ENCODE measurements around the gene ITGA1.
"Not testable (repeated sequence)": the region's sequence is repeated elsewhere in the genome, so short reads cannot be mapped to it uniquely, and the experiment has no call there.

ITGA1 gene

DNA sequence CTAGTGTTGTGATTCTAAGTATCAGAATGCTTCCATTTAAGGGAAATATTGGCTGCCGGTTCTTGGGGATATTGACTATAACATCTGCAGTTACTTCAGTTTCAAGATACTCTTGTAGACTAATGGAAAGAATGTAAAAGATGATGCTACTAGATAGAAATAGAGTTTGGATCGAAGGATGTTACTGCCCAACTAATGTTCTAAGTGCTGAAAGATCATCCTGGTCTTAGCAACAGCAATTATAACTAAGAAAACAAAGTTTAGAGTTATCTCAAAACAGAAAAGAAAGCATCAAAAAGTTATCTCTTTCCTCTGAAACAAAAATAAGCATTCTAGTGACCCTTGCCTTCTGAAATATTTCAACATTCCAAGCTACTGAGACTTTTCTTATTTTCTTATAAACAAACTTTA is 49.9 kb downstream of the ITGA1 start:
- DNase-seq, result no peak

DNA sequence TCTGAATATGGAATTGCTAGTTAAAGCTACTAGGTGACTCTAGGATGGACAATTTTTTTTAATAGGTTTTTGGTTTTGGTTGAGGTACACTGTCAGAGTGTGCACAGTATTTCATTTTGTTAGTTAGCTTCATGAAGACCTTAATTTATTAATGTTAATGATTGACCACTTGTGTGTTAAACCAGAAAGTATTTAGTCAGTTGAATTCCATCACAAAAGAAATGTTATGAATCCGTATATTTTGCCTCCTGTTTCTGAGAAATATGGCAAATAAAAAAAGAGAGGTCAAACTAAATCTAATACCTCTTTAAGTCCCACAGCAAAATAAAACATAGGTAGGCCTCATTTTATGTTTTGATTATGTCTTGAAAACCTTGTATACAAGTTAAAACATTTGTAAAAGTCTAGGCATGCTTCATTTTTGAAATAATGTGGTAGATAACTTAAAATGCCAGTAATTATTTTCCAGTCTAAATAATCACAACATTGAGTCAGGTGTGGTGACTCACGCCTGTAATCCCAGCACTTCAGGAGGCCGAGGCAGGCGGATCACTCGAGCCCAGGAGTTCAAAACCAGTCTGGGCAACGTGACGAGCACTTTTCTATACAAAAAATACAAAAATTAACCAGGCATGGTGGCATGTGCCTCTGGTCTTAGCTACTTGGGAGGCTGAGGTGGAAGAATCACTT is 50.8 kb downstream of the ITGA1 start:
- no peak for DNase-seq

GRCh38 chr5:52839285-52839684 is 51.6 kb downstream of the ITGA1 start:
- no peak for DNase-seq

GRCh38 chr5:52840277-52841050 is 52.7 kb downstream of the ITGA1 start:
- DNase-seq, result no peak

DNA sequence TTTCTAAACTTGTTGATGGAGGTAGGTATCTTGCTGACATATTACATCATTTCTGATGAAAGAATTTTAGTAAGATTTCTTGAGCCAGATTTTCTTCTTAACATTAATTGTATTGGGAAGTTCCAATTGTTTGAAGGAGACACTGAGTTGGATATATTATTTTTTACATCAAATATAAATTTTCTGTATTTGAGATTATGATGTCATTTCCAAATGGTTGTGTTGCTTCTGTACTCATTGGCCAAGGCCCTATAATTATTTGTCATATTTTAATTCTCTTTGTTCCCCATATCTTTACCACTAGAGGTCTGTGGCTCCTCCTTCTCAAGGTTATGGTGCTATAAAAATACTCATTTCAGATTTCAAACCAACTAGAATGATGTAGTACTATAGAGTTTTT is 53.4 kb downstream of the ITGA1 start:
- DNase-seq, result no peak

DNA sequence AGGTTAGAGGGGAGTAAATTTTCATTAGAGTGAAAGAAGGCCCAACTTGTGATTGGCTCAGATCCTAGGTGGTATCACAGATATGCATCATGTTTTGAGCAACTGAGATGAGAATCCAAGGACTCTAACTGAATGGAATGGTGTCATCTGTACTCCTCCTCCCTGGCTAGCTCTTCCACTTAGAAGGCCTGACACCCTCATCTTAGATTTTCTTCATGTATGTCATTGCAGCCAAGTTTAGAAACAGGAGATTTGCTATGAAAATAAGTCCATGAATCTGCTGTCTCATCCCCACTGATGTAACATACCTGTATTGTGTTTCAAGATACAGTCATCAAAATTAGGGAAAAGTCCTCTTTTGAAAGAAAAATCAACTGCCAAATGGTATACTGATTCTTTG is 54.4 kb downstream of the ITGA1 start:
- DNase-seq, result no peak

- no peak for DNase-seq
These were observed 57.2 kb downstream of the ITGA1 start for GRCh38 chr5:52844885-52845284.

- no peak for DNase-seq
These were observed 58.6 kb downstream of the ITGA1 start for GRCh38 chr5:52846182-52846842.

GRCh38 chr5:52848688-52849087 is 61.0 kb downstream of the ITGA1 start:
- DNase-seq, result not testable (repeated sequence)

GRCh38 chr5:52849544-52849943 is 61.8 kb downstream of the ITGA1 start:
- no peak for DNase-seq

DNA sequence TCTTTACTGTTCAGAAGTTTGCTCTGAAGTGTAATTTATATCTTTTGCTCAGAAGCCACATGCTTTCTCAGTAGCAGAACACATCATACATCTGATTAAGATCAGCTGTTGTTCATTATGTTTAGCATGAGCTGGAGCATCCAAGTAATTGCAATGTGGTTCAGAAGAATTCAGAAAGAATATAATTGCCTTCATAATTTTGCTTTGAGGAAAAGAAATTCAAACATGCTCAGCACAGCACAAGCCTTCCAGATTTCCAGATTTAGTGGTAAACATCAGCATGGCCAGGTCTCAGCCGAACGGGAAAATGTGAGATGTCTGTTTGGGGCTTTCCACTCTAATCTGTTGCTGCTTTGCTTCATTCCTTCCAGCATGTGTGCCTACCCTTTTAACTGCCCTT is 65.9 kb downstream of the ITGA1 start:
- no peak for DNase-seq

DNA sequence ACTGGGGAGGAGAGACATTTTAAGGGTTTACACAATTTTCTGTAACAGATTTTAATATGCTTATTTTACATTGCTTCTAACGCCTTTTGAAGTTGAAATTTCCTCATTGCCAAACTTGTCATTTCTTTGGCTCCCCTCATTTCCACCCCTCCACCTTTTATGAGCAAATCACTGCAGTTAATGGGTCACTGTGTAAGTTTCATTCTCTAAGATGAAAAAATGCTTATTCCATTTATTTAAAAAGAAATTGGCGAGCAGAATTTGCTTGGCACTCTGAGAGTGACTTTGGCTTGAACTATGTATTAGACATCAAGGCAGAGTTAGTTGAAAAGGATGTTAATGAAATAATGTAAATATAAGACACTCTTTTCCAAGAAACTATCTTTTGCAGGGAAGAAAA is 66.6 kb downstream of the ITGA1 start:
- DNase-seq, result no peak

DNA sequence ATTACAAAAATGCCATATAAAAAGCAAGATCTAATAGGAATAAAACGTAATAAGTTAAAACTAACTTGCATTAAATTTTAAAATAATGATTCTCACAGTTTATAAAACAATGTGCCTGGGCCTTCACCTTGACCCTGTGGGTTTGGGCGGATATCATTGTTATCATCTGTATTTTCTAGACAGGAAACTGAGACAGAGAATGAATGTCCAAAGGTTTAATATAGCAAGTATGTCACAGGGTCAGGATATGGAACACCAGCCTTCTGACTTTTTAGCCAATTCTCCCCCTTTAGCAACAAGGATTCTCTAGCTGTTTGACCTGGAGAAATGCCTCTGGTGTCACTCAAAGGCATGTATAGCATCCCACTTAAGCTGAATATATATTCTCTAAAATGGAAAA is 67.2 kb downstream of the ITGA1 start:
- no peak for DNase-seq

DNA sequence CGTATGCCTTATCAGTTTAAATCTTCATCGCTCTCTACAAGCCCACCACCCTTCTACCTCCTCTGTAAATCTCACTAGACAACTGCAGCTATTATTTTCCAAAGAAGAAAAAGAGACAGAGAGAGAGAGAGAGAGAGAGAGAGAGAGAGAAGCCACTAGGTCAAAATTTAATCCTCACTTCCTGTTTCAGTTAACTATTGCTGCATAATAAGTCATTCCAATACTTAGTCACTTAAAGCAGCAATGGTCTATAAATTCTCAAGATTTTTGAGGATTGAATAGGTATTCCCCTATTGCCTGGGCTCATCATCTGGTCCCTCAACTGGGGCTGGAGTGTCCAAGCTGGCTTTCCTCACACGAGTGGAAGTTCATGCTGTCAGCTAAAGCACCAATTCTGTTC is 68.8 kb downstream of the ITGA1 start:
- no peak for DNase-seq

GRCh38 chr5:52859628-52860027 is 71.9 kb downstream of the ITGA1 start:
- no peak for DNase-seq

DNA sequence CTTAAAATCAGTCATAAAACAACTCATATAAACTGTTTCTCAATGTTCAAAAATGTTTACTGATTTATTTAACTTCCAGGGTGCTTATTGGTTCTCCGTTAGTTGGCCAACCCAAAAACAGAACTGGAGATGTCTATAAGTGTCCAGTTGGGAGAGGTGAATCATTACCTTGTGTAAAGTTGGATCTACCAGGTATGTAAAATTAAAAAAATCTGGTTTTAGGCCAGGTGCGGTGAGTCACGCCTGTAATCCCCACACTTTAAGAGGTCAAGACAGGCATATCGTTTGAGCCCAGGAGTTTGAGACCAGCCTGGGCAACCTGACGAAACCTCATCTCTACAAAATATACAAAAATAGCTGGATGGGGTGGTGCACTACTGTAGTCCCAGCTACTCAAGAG is 73.7 kb downstream of the ITGA1 start:
- DNase-seq, result no peak

DNA sequence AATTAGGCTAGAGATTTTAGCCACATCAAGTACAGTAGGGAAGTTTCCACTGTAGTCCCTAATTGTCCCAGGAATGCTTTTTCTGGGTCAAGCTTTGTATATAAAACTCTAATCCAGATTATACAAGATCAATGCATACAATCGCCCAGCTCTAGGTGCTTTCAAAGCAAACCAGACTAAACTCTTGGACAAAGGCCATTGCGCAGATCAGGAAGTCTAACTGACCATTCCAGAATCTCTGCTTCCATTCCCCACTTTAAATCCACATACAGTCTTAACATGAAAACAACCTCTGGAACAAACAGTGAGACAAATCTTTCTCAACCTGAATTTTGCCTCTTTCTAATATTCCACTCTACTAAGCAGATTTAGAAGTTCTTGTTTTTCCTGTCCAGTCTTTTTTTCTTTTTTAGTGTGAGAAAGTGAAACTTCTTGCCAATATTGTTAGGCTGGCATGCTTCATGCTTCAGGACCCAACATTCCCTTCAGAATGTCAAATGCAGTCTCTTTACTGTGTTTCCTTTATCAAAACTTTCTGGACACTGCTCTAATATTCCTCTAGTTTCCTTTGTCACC is 76.1 kb downstream of the ITGA1 start:
- DNase-seq, result no peak

DNA sequence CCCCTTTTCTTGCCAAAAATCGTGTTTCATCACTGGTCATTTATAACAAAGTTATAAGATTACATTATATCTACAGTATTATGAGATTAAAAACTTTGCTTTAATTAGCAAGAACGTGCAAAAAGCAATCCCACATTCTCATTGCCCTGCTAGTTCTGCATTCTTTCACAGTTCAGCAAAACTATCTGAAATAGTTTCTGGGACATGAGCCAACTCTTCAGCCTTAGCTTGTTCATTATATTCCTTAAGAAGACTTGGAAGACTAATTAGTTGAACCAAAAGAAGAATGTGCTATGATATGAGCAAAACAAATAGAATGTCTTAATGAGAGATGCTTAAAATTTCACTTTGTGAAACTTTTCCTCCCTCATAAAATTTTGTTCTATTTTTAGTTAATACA is 76.7 kb downstream of the ITGA1 start:
- DNase-seq, result no peak

DNA sequence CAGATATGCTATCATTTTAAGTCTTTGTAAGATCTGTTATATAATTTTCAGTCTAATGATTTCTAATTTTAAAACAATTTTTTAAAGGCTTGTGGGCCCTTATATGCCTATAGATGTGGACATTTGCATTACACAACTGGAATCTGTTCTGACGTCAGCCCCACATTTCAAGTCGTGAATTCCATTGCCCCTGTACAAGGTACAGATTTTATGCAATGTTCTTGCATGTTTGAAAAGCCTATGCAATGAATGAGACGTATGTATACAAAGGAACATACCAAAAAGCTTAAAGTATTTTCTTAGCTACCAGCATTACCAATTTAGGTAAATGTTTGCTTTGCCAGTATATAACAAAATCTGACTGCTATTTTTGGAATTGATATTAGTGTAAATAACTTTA is 77.2 kb downstream of the ITGA1 start:
- no peak for DNase-seq

GRCh38 chr5:52865991-52866390 is 78.3 kb downstream of the ITGA1 start:
- not testable (repeated sequence) for DNase-seq

DNA sequence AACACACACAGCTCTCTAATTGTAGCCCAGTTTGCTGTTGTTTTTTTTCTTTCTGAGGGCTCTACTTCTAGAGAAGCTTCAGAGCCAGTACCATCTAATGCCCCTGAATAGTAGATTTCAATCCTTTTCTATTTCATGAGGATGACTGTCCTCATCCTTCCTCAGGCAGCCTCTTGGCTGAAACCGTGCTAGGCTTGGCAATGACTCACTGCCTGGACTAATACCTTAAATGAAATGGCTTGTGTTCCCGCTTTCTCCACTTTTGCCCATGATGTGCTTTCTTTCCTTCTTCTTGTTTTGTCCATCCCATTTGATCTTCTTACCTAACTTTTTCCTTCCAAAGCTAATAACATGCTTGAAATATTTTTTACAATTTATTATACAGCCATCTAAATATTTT is 80.1 kb downstream of the ITGA1 start:
- no peak for DNase-seq

DNA sequence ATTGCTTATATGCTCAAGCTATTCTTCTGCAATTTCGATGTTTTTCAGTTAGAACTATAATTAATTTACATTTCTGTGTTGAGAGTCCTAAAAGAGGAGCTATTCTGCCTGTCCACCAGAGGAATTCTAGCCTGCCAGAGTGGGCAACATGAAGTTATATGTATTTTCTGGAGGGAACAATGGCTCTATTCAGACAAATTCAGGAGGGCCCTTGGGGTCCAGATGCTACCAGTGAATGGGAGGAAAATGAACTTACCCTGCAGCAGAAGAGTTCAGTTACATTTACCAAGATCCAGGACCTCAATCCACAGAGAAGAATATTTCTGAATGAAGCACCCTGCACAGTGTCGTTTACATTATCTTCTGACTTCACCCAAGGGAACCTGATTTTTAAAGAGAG is 80.7 kb downstream of the ITGA1 start:
- no peak for DNase-seq

GRCh38 chr5:52869391-52869790 is 81.7 kb downstream of the ITGA1 start:
- no peak for DNase-seq

- no peak for DNase-seq
These were observed 82.7 kb downstream of the ITGA1 start for GRCh38 chr5:52870448-52870847.

All from NCI-H1694 (cell line).